Esophagus (tissue), 2 donors: ENCODE data around the gene NME5. TPM values are rescaled to one million over a fixed set of nuclear protein-coding genes. Genes with fewer than 3 reads are reported as not detected.
"Not testable (repeated sequence)": the region's sequence is repeated elsewhere in the genome, so short reads cannot be mapped to it uniquely, and the experiment has no call there.

Source experiments
- H3K27ac ChIP-seq, 2 donors: one replicate each; pipeline ENCODE4 v1.5.1; 2013; ENCODE audit warnings: low read depth in 2 of 2, mild to moderate bottlenecking in 2 of 2, inconsistent platforms in 1 of 2, low read length in 1 of 2, moderate library complexity in 1 of 2
- H3K27me3 ChIP-seq, 2 donors: one replicate each; pipeline ENCODE4 v1.6.1; 2013; ENCODE audit warnings: low read length in 2 of 2, control low read depth in 1 of 2, mild to moderate bottlenecking in 1 of 2; ENCODE audit not compliant: insufficient read depth in 2 of 2, control insufficient read depth in 1 of 2
- H3K36me3 ChIP-seq, 2 donors: one replicate each; pipeline ENCODE4 v1.6.1; 2013; ENCODE audit warnings: low read length in 1 of 2; ENCODE audit not compliant: control insufficient read depth in 2 of 2, insufficient read depth in 2 of 2
- H3K4me1 ChIP-seq, 2 donors: one replicate each; pipeline ENCODE4 v1.6.1; 2013; ENCODE audit warnings: low read length in 1 of 2; ENCODE audit not compliant: control insufficient read depth in 2 of 2, insufficient read depth in 2 of 2
- H3K4me3 ChIP-seq, 2 donors: one replicate each; pipeline ENCODE4 v1.5.1; 2013; ENCODE audit warnings: low read length in 2 of 2, mild to moderate bottlenecking in 2 of 2, low read depth in 1 of 2, moderate library complexity in 1 of 2
- H3K9me3 ChIP-seq, 2 donors: one replicate each; pipeline ENCODE4 v1.6.1; 2013; ENCODE audit warnings: mild to moderate bottlenecking in 2 of 2, low read depth in 1 of 2, low read length in 1 of 2, moderate library complexity in 1 of 2; ENCODE audit not compliant: control insufficient read depth in 2 of 2, insufficient read depth in 1 of 2
- WGBS, 2 donors: extraction: QIAGEN DNeasy Blood & Tissue Kit; methylation state at CpG; one replicate each; pipeline ENCODE4 v1.1.7; 2013; 5-methylcytosine and 5-hydroxymethylcytosine counted together
- polyA plus RNA-seq, 2 donors: library from polyadenylated mRNA; stranded (reverse); fragments of 200-250 nt; gene quantifications; one replicate each; pipeline ENCODE4 v1.2.3, GENCODE V29; 2013
- donor health status: healthy with polysubstance abuse.
- donor health status: Bipolar disorder and iron deficiency.

NME5 gene
- polyA plus RNA-seq, 2 donors, result 0.39 to 0.90 TPM

DNA sequence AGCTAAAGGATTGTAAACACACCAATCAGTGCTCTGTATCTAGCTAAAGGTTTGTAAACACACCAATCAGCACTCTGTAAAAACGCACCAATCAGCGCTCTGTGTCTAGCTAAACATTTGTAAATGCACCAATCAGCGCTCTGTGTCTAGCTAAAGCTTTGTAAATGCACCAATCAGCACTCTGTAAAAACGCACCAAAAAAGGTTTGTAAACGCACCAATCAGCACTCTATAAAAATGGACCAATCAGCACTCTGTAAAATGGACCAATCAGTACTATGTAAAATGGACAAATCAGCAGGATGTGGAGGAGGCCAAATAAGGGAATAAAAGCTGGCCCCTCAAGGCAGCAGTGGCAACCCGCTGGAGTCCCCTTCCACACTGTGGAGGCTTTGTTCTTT is 4.3 kb upstream of the NME5 start:
- H3K27ac ChIP-seq, H3K9me3 ChIP-seq, H3K4me1 ChIP-seq, H3K4me3 ChIP-seq, H3K36me3 ChIP-seq, H3K27me3 ChIP-seq: not testable (repeated sequence)
- 89 to 90% methylated on average over 6 of the region's 6 CpGs for WGBS, 2 donors

GRCh38 chr5:138141734-138142133 is 2.5 kb upstream of the NME5 start:
- Histone ChIP-seq H3K9me3 (no peaks in the 10 kb centered on the region), H3K4me3 (no peak overlapping the region), H3K36me3 (no peaks in the 10 kb centered on the region), H3K27me3 (no peaks in the 10 kb centered on the region), H3K27ac (no peak overlapping the region), H3K4me1 (no peaks in the 10 kb centered on the region)
- 43 to 45% methylated on average over 1 of the region's 1 CpG for WGBS, 2 donors

DNA sequence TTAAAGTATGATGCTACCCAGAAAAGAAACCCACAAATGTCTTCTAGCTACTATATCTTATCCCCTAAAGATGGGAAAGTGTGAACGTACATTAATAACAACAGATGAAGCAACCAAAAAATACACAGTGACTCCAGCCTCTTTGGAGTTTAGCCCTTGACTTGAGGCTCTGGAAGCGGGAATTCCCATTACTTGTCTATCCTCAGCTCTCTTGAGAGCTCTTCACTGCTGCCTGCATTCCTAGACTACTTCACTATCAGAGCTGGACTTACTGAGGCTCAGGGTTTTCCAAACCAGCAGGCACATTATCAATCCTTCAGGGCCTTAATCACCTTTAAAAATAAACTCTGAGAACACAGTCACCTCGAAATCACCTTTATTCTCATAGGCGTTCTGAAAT is 1.0 kb upstream of the NME5 start:
- Histone ChIP-seq H3K9me3 (no peaks in the 10 kb centered on the region), H3K4me3 (no peak overlapping the region), H3K27me3 (no peaks in the 10 kb centered on the region), H3K36me3 (no peaks in the 10 kb centered on the region), H3K4me1 (no peaks in the 10 kb centered on the region), H3K27ac (no peak overlapping the region)
- 64 to 74% methylated on average over 4 of the region's 4 CpGs for WGBS, 2 donors

- Histone ChIP-seq H3K36me3 (no peaks in the 10 kb centered on the region), H3K27me3 (no peaks in the 10 kb centered on the region), H3K27ac (no peak overlapping the region), H3K4me3 (no peak overlapping the region), H3K9me3 (no peaks in the 10 kb centered on the region), H3K4me1 (no peaks in the 10 kb centered on the region)
- WGBS, 2 donors, result 59 to 67% methylated on average over 3 of the region's 3 CpGs
Measured at GRCh38 chr5:138139781-138140090, 508 bp upstream of the NME5 start.

- Histone ChIP-seq H3K27ac (no peak overlapping the region), H3K36me3 (no peaks in the 10 kb centered on the region), H3K4me3 (no peak overlapping the region), H3K4me1 (no peaks in the 10 kb centered on the region), H3K27me3 (no peaks in the 10 kb centered on the region), H3K9me3 (no peaks in the 10 kb centered on the region)
- WGBS, 2 donors, result 87 to 90% methylated on average over 7 of the region's 7 CpGs
Measured at GRCh38 chr5:138132543-138132942, 6.7 kb downstream of the NME5 start.

- H3K27me3 ChIP-seq, result no peaks in the 10 kb centered on the region
- H3K36me3 ChIP-seq, result no peaks in the 10 kb centered on the region
- H3K4me3 ChIP-seq, result no peak overlapping the region
- H3K27ac ChIP-seq, result no peak overlapping the region
- 90 to 91% methylated on average over 6 of the region's 6 CpGs for WGBS, 2 donors
- H3K9me3 ChIP-seq, result no peaks in the 10 kb centered on the region
- no peaks in the 10 kb centered on the region for H3K4me1 ChIP-seq
Measured at GRCh38 chr5:138129347-138129746, 9.9 kb downstream of the NME5 start.

GRCh38 chr5:138128334-138128733 is 10.9 kb downstream of the NME5 start:
- H3K36me3 ChIP-seq, result no peaks in the 10 kb centered on the region
- H3K4me1 ChIP-seq, result no peaks in the 10 kb centered on the region
- H3K9me3 ChIP-seq, result no peaks in the 10 kb centered on the region
- no peak overlapping the region for H3K27ac ChIP-seq
- no peak overlapping the region for H3K4me3 ChIP-seq
- WGBS, 2 donors, result 59 to 63% methylated on average over 5 of the region's 5 CpGs
- no peaks in the 10 kb centered on the region for H3K27me3 ChIP-seq

DNA sequence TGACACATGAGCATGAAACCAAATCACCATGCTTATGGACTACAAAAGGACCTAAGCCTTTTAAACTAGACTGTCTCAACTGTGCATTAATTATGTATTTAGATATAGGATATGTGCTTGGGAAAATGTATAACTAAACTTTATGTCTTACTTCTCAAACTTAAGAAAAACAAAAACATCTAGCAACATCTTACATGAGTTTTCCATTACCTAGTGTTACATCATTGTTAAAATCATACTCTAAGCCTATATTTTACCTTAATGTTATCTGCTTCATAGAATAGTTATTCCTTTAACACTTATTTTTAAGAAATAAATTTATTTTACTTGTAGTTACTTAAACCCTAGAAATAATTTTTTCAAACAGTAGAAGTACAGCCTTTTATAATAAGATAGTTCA is 24.0 kb downstream of the NME5 start:
- H3K36me3 ChIP-seq, result no peaks in the 10 kb centered on the region
- no peaks in the 10 kb centered on the region for H3K27me3 ChIP-seq

DNA sequence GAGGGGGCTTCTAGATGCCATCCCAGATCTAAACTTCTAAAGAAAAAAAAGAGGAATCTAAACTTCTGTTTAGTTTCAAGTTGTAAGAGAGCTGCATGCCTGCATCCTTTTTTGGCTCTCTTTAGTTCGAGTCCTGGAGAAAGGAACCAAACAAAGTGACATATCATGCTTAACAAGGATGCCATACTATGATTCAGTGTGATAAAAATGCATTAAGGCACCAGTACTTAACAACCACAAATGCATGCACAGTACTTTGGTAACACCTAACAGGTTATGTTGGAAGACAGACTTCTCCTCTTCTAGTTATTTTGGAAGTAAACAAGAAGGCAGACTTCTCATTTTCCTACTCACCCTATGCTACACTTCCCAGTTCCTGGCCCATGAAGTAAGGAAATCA is 27.3 kb downstream of the NME5 start:
- H3K27ac ChIP-seq, result no peak overlapping the region
- H3K4me3 ChIP-seq, result no peak overlapping the region
- no peaks in the 10 kb centered on the region for H3K9me3 ChIP-seq
- WGBS, 2 donors, result 36 to 40% methylated on average over 1 of the region's 1 CpG
- no peaks in the 10 kb centered on the region for H3K4me1 ChIP-seq
- H3K27me3 ChIP-seq, result no peaks in the 10 kb centered on the region
- no peaks in the 10 kb centered on the region for H3K36me3 ChIP-seq

More for the DNA sequence above, 24.0 kb downstream of the NME5 start:
- no peaks in the 10 kb centered on the region for H3K9me3 ChIP-seq
- no peak overlapping the region for H3K4me3 ChIP-seq
- H3K27ac ChIP-seq, result no peak overlapping the region
- no peaks in the 10 kb centered on the region for H3K4me1 ChIP-seq

DNA sequence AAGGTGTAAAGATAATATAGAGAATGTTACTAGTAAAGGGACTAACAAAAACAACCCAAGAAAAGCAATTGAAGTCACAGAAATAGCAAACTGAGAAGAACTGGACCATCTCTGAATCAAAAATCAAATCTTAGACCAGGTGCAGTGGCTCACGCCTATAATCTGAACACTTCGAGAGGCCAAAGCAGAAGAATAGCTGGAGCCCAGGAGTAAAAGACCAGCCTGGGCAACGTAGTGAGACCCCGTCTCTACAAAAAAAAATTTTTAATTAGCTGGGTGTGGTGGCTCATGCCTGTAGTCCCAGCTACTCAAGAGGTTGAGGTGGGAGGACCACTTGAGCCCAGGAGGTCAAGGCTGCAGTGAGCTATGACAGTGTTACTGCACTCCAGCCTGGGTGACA is 28.0 kb downstream of the NME5 start:
- WGBS, 2 donors, result 75 to 85% methylated on average over 4 of the region's 4 CpGs
- H3K9me3 ChIP-seq, result no peaks in the 10 kb centered on the region
- no peaks in the 10 kb centered on the region for H3K36me3 ChIP-seq

More for the DNA sequence above, 28.0 kb downstream of the NME5 start:
- Histone ChIP-seq H3K27ac (no peak overlapping the region), H3K4me1 (no peaks in the 10 kb centered on the region), H3K4me3 (no peak overlapping the region), H3K27me3 (no peaks in the 10 kb centered on the region)
